Measurements from ENCODE around the gene ALX4. TPM values are rescaled to one million over a fixed set of nuclear protein-coding genes. Genes with fewer than 3 reads are reported as not detected.

ALX4 gene
- total RNA-seq, 4 donors from 2014 or later: 0.26 to 2.5 (median 0.73) TPM; not detected in 1

GRCh38 chr11:44319552-44320288 lies 9.8 kb upstream of the ALX4 start:
- peaks cover 0 to 12% of the 10 kb centered on the region in 2 donors for H3K4me1 ChIP-seq
- H3K4me3 ChIP-seq: no peak overlapping the region
- H3K9me3 ChIP-seq: no peaks in the 10 kb centered on the region
- H3K36me3 ChIP-seq: no peaks in the 10 kb centered on the region
- peaks cover 0 to 19% of the 10 kb centered on the region in 2 donors for H3K27me3 ChIP-seq
- no peak for DNase-seq
- TF ChIP-seq POLR2A (IDR thresholded peaks at IDR 0.05) (no peak), CTCF (IDR thresholded peaks at IDR 0.05) (no peak)
- intact Hi-C loops (cut with DNase I; ENCODE audit: low total_unique reads): no loop called here
- H3K27ac ChIP-seq: no peak overlapping the region

- Histone ChIP-seq H3K9me3 (no peaks in the 10 kb centered on the region), H3K4me3 (no peak overlapping the region), H3K4me1 (peaks cover 0 to 12% of the 10 kb centered on the region in 2 donors), H3K27ac (no peak overlapping the region), H3K36me3 (no peaks in the 10 kb centered on the region), H3K27me3 (peaks cover 0 to 19% of the 10 kb centered on the region in 2 donors)
- intact Hi-C loops (cut with DNase I; ENCODE audit: low total_unique reads): no loop called here
- no peak for TF ChIP-seq POLR2A (IDR thresholded peaks at IDR 0.05)
- no peak for TF ChIP-seq CTCF (IDR thresholded peaks at IDR 0.05)
- no peak for DNase-seq
Observed at GRCh38 chr11:44319170-44319551, 9.2 kb upstream of the ALX4 start.

DNA sequence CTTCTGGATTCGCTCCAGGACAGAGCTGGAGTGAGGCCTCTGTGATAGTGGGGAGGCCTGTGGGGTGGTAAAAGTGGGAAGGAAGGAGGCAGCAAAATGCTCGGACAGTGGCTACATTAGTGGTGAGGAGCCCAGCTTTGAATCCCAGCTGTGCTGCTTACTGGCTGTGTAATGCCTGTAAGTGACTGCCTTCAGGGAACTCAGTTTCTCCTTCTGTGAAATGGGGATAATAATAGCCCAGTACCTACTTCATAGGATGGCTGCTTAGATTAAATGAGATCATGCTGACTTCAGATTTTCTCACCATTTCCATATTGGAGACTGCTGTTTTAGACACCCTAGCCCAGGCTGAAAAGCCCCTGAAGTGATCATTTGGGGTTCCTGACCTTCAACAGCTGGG lies 8.4 kb upstream of the ALX4 start:
- Histone ChIP-seq H3K9me3 (no peaks in the 10 kb centered on the region), H3K4me1 (peaks cover 0 to 12% of the 10 kb centered on the region in 2 donors), H3K27ac (no peak overlapping the region), H3K27me3 (peaks cover 0 to 26% of the 10 kb centered on the region in 2 donors), H3K4me3 (no peak overlapping the region), H3K36me3 (no peaks in the 10 kb centered on the region)
- DNase-seq: no peak
- intact Hi-C loops (cut with DNase I; ENCODE audit: low total_unique reads): no loop called here
- TF ChIP-seq CTCF (IDR thresholded peaks at IDR 0.05) (no peak), POLR2A (IDR thresholded peaks at IDR 0.05) (no peak)

- Histone ChIP-seq H3K27me3 (peaks cover 0 to 40% of the 10 kb centered on the region in 2 donors), H3K36me3 (no peaks in the 10 kb centered on the region), H3K4me3 (peak overlapping the region; percentile 9 to 14), H3K4me1 (peaks cover 0 to 12% of the 10 kb centered on the region in 2 donors), H3K27ac (peak overlapping the region in 1 of 2 donors; percentile 1), H3K9me3 (no peaks in the 10 kb centered on the region)
- DNase-seq: peak in 1 of 2 donors; percentile 41
- intact Hi-C loops (cut with DNase I; ENCODE audit: low total_unique reads): no loop called here
- TF ChIP-seq CTCF (IDR thresholded peaks at IDR 0.05) (no peak), POLR2A (IDR thresholded peaks at IDR 0.05) (no peak)
Observed at GRCh38 chr11:44316659-44317240, 6.8 kb upstream of the ALX4 start.

- intact Hi-C loops (cut with DNase I; ENCODE audit: low total_unique reads): no loop called here
- TF ChIP-seq POLR2A (IDR thresholded peaks at IDR 0.05) (no peak), CTCF (IDR thresholded peaks at IDR 0.05) (no peak)
- H3K4me1 ChIP-seq: peaks cover 0 to 12% of the 10 kb centered on the region in 2 donors
- no peaks in the 10 kb centered on the region for H3K9me3 ChIP-seq
- H3K4me3 ChIP-seq: peak overlapping the region; percentile 9 to 14
- H3K36me3 ChIP-seq: no peaks in the 10 kb centered on the region
- H3K27me3 ChIP-seq: peaks cover 4 to 41% of the 10 kb centered on the region in 2 donors
- DNase-seq: peak in 1 of 2 donors; percentile 52
- peak overlapping the region in 1 of 2 donors; percentile 1 for H3K27ac ChIP-seq
Observed at GRCh38 chr11:44315947-44316658, 6.2 kb upstream of the ALX4 start.

Measured in uterus (tissue), 4 donors.